Activated CD4-positive, alpha-beta memory T cell treated with anti-CD3 and anti-CD28 coated beads, Interleukin-2, amount 10 ng/mL, durations not matched to agents 7 days and 5 days (primary cell): Measurements from ENCODE around the gene ENKD1. TPM values are rescaled to one million over a fixed set of nuclear protein-coding genes. Genes with fewer than 3 reads are reported as not detected.

ENCODE experiments used
- CTCF ChIA-PET: fragments of 350-600 bp; sonication (Branson Sonifier 250); formaldehyde crosslinking; loops from one replicate; lab custom pipeline; 2021; ENCODE audit warnings: antibody characterized with exemption, inconsistent platforms; lab: Charles Lee
- POLR2A ChIA-PET: fragments of 350-600 bp; sonication (Branson Sonifier 250); formaldehyde crosslinking; loops from one replicate; lab custom pipeline; 2021; ENCODE audit warnings: antibody characterized with exemption; lab: Charles Lee
- DNase-seq: peaks from one replicate; pipeline ENCODE4 v3.0.0-alpha.2; 2020
- H3K27ac Mint-ChIP-seq: one replicate; pipeline ENCODE4 v1.8.0; 2021; ENCODE audit warnings: mild to moderate bottlenecking, mixed read lengths
- H3K27me3 Mint-ChIP-seq: one replicate; pipeline ENCODE4 v1.8.0; 2021; ENCODE audit warnings: mixed read lengths
- H3K36me3 Mint-ChIP-seq: one replicate; pipeline ENCODE4 v1.8.0; 2021; ENCODE audit warnings: low read depth, mixed read lengths
- H3K4me1 Mint-ChIP-seq: one replicate; pipeline ENCODE4 v1.8.0; 2021; ENCODE audit warnings: mixed read lengths
- H3K4me3 Mint-ChIP-seq: one replicate; pipeline ENCODE4 v1.8.0; 2021; ENCODE audit warnings: mild to moderate bottlenecking, mixed read lengths
- H3K9me3 Mint-ChIP-seq: one replicate; pipeline ENCODE4 v1.8.0; 2021; ENCODE audit warnings: mixed read lengths
- total RNA-seq, 2 experiments: library from RNA; stranded (reverse); gene quantifications; one replicate each; pipeline ENCODE4 v1.2.3, GENCODE V29; 2021

ENKD1 gene
- total RNA-seq, 2 experiments from 2014 or later = 7.4 to 8.1 TPM

GRCh38 chr16:67676516-67676915, 10.0 kb upstream of the ENKD1 start:
- ChIA-PET POLR2A (no interaction called here), CTCF (interaction anchor here (0.7 to 1.0 kb wide), 2 partner anchors 129 to 155 kb away, joined by 4 to 5 read pairs; no protein-coding TSS in a partner anchor)
- H3K4me1 Mint-ChIP-seq = peaks cover 4% of the 10 kb centered on the region
- no peaks in the 10 kb centered on the region for H3K36me3 Mint-ChIP-seq
- DNase-seq = no peak
- H3K27me3 Mint-ChIP-seq = no peaks in the 10 kb centered on the region
- H3K27ac Mint-ChIP-seq = no peak overlapping the region
- H3K4me3 Mint-ChIP-seq = no peak overlapping the region
- no peaks in the 10 kb centered on the region for H3K9me3 Mint-ChIP-seq

GRCh38 chr16:67675999-67676398, 9.4 kb upstream of the ENKD1 start:
- H3K4me3 Mint-ChIP-seq = no peak overlapping the region
- no peaks in the 10 kb centered on the region for H3K27me3 Mint-ChIP-seq
- H3K36me3 Mint-ChIP-seq = no peaks in the 10 kb centered on the region
- no peak for DNase-seq
- POLR2A ChIA-PET = no interaction called here
- H3K27ac Mint-ChIP-seq = no peak overlapping the region
- H3K9me3 Mint-ChIP-seq = no peaks in the 10 kb centered on the region
- H3K4me1 Mint-ChIP-seq = peaks cover 4% of the 10 kb centered on the region
- CTCF ChIA-PET = interaction anchor here (1.0 to 1.2 kb wide), 2 partner anchors 129 to 154 kb away, joined by 3 to 4 read pairs; no protein-coding TSS in a partner anchor

- ChIA-PET POLR2A (no interaction called here), CTCF (interaction anchor here (1.2 kb wide), 1 partner anchor 154 kb away, joined by 3 read pairs; no protein-coding TSS in a partner anchor)
- no peak for DNase-seq
- no peak overlapping the region for H3K27ac Mint-ChIP-seq
- H3K4me3 Mint-ChIP-seq = no peak overlapping the region
- H3K27me3 Mint-ChIP-seq = no peaks in the 10 kb centered on the region
- no peaks in the 10 kb centered on the region for H3K9me3 Mint-ChIP-seq
- H3K36me3 Mint-ChIP-seq = no peaks in the 10 kb centered on the region
- peaks cover 4% of the 10 kb centered on the region for H3K4me1 Mint-ChIP-seq
These were observed 9.0 kb upstream of the ENKD1 start for GRCh38 chr16:67675579-67675935.

- H3K36me3 Mint-ChIP-seq = no peaks in the 10 kb centered on the region
- no peaks in the 10 kb centered on the region for H3K27me3 Mint-ChIP-seq
- no peak overlapping the region for H3K4me3 Mint-ChIP-seq
- CTCF ChIA-PET = interaction anchor here (1.2 kb wide), 1 partner anchor 153 kb away, joined by 3 read pairs; no protein-coding TSS in a partner anchor
- POLR2A ChIA-PET = interaction anchor here (0.7 to 1.1 kb wide), 2 partner anchors 8 to 44 kb away, joined by 3 read pairs; partner anchors contain the start of gene GFOD2
- H3K27ac Mint-ChIP-seq = no peak overlapping the region
- no peaks in the 10 kb centered on the region for H3K9me3 Mint-ChIP-seq
- no peak for DNase-seq
- H3K4me1 Mint-ChIP-seq = peaks cover 4% of the 10 kb centered on the region
These were observed 8.5 kb upstream of the ENKD1 start for GRCh38 chr16:67674851-67675578.

- Mint-ChIP-seq H3K27me3 (no peaks in the 10 kb centered on the region), H3K4me3 (no peak overlapping the region), H3K36me3 (no peaks in the 10 kb centered on the region), H3K4me1 (peaks cover 4% of the 10 kb centered on the region), H3K27ac (no peak overlapping the region), H3K9me3 (no peaks in the 10 kb centered on the region)
- ChIA-PET CTCF (interaction anchor here (0.9 to 16.7 kb wide), 9 partner anchors 8 to 200 kb away, joined by 3 to 179 read pairs (median 6); partner anchors contain the start of gene GFOD2), POLR2A (interaction anchor here (0.7 to 1.5 kb wide), 4 partner anchors 9 to 133 kb away, joined by 3 to 6 read pairs (median 3); partner anchors contain the start of genes GFOD2, RANBP10 and TSNAXIP1)
- DNase-seq = no peak
These were observed 7.4 kb upstream of the ENKD1 start for GRCh38 chr16:67673712-67674580.

GRCh38 chr16:67672739-67673662, 6.5 kb upstream of the ENKD1 start:
- Mint-ChIP-seq H3K27ac (no peak overlapping the region), H3K36me3 (no peaks in the 10 kb centered on the region), H3K4me3 (no peak overlapping the region), H3K4me1 (peaks cover 5% of the 10 kb centered on the region), H3K27me3 (no peaks in the 10 kb centered on the region), H3K9me3 (no peaks in the 10 kb centered on the region)
- CTCF ChIA-PET = interaction anchor here (0.6 to 16.7 kb wide), 28 partner anchors 9 to 367 kb away, joined by 3 to 179 read pairs (median 4); partner anchors contain the start of genes ATP6V0D1, CARMIL2, GFOD2 and RANBP10
- DNase-seq = peak; percentile 72
- POLR2A ChIA-PET = interaction anchor here (1.0 to 1.5 kb wide), 4 partner anchors 12 to 134 kb away, joined by 3 to 6 read pairs (median 4); partner anchors contain the start of genes ACD, GFOD2, RANBP10 and TSNAXIP1

- Mint-ChIP-seq H3K27me3 (no peaks in the 10 kb centered on the region), H3K4me1 (peaks cover 12% of the 10 kb centered on the region), H3K4me3 (no peak overlapping the region), H3K36me3 (no peaks in the 10 kb centered on the region), H3K27ac (no peak overlapping the region), H3K9me3 (no peaks in the 10 kb centered on the region)
- DNase-seq = no peak
- CTCF ChIA-PET = interaction anchor here (0.6 to 16.7 kb wide), 27 partner anchors 9 to 368 kb away, joined by 3 to 179 read pairs (median 5); partner anchors contain the start of genes ATP6V0D1, CARMIL2, GFOD2 and RANBP10
- POLR2A ChIA-PET = interaction anchor here (1.0 to 1.5 kb wide), 4 partner anchors 12 to 134 kb away, joined by 3 to 6 read pairs (median 4); partner anchors contain the start of genes ACD, GFOD2, RANBP10 and TSNAXIP1
These were observed 5.8 kb upstream of the ENKD1 start for GRCh38 chr16:67672306-67672705.

GRCh38 chr16:67669499-67670101, 3.0 kb upstream of the ENKD1 start:
- H3K36me3 Mint-ChIP-seq = no peaks in the 10 kb centered on the region
- ChIA-PET CTCF (interaction anchor here (0.8 to 16.7 kb wide), 11 partner anchors 9 to 148 kb away, joined by 3 to 179 read pairs (median 4); partner anchors contain the start of genes ACD, CTCF, RANBP10 and TSNAXIP1), POLR2A (interaction anchor here (0.7 to 3.5 kb wide), 3 partner anchors 9 to 149 kb away, joined by 3 to 12 read pairs (median 4); partner anchors contain the start of gene ACD)
- no peaks in the 10 kb centered on the region for H3K27me3 Mint-ChIP-seq
- H3K9me3 Mint-ChIP-seq = no peaks in the 10 kb centered on the region
- no peak for DNase-seq
- peaks cover 27% of the 10 kb centered on the region for H3K4me1 Mint-ChIP-seq
- H3K27ac Mint-ChIP-seq = peak overlapping the region; percentile 36
- no peak overlapping the region for H3K4me3 Mint-ChIP-seq

GRCh38 chr16:67668495-67669157, 2.1 kb upstream of the ENKD1 start:
- H3K4me1 Mint-ChIP-seq = peaks cover 30% of the 10 kb centered on the region
- H3K27me3 Mint-ChIP-seq = no peaks in the 10 kb centered on the region
- H3K9me3 Mint-ChIP-seq = no peaks in the 10 kb centered on the region
- peak overlapping the region; percentile 16 for H3K27ac Mint-ChIP-seq
- ChIA-PET POLR2A (interaction anchor here (0.7 to 3.5 kb wide), 7 partner anchors 23 to 595 kb away, joined by 3 to 12 read pairs (median 4); partner anchors contain the start of genes CARMIL2 and SLC7A6), CTCF (interaction anchor here (1.1 to 16.7 kb wide), 13 partner anchors 9 to 272 kb away, joined by 3 to 179 read pairs (median 5); partner anchors contain the start of genes ACD, ATP6V0D1, CARMIL2 and CTCF)
- no peak for DNase-seq
- no peaks in the 10 kb centered on the region for H3K36me3 Mint-ChIP-seq
- peak overlapping the region; percentile 24 for H3K4me3 Mint-ChIP-seq

- Mint-ChIP-seq H3K27ac (no peak overlapping the region), H3K9me3 (no peaks in the 10 kb centered on the region), H3K27me3 (no peaks in the 10 kb centered on the region), H3K36me3 (no peaks in the 10 kb centered on the region), H3K4me1 (peaks cover 30% of the 10 kb centered on the region), H3K4me3 (peak overlapping the region; percentile 86)
- DNase-seq = peak; percentile 88
- ChIA-PET CTCF (interaction anchor here (0.5 to 16.7 kb wide), 20 partner anchors 8 to 373 kb away, joined by 3 to 179 read pairs (median 4); partner anchors contain the start of genes ACD, ATP6V0D1, CARMIL2 and CTCF), POLR2A (interaction anchor here (0.7 to 3.5 kb wide), 13 partner anchors 9 to 596 kb away, joined by 3 to 12 read pairs (median 5); partner anchors contain the start of genes ATP6V0D1, CARMIL2, CTCF and GFOD2)
These were observed 1.4 kb upstream of the ENKD1 start for GRCh38 chr16:67667817-67668494.
